ENCODE measurements around the gene ADARB1.

GRCh38 chr21:45089964-45090363 is 15.6 kb downstream of the ADARB1 start:
- no peak for TF ChIP-seq CTCF (IDR thresholded peaks at IDR 0.05)
- TF ChIP-seq POLR2A (IDR thresholded peaks at IDR 0.05) = no peak

Measured in transverse colon (tissue), 3 donors.